Left renal pelvis (tissue), 4 donors: ENCODE measurements around the gene UTP15. TPM values are rescaled to one million over a fixed set of nuclear protein-coding genes. Genes with fewer than 3 reads are reported as not detected.

Experiments
- DNase-seq, 4 donors: peaks; one replicate each; pipeline ENCODE4 v3.0.0-alpha.2; 2013; ENCODE audit warnings: low read depth in 4 of 4, low spot score in 3 of 4
- polyA plus RNA-seq, 4 donors: library from polyadenylated mRNA; unstranded; fragments of 120-200 nt; gene quantifications; one replicate each; pipeline ENCODE4 v1.2.1, GENCODE V29; 2013; ENCODE audit not compliant: insufficient read length in 4 of 4

UTP15 gene
- polyA plus RNA-seq, result 10 to 100 TPM; 16.7 to 18.5 (median 17.8) TPM

GRCh38 chr5:73565139-73565968, at the start of gene UTP15, which contains the start of gene ANKRA2:
UTP15 (plus strand) TSS chr5:73565743; CDS start chr5:73567345, 1,602 bp downstream.
ANKRA2 (minus strand) TSS chr5:73565639; CDS start chr5:73562881, 2,758 bp downstream.
- peak; percentile 97 to 98 (median 98) for DNase-seq

- peak in 3 of 4 donors; percentile 53 to 63 (median 55) for DNase-seq
Measured at GRCh38 chr5:73519531-73520283, 45.8 kb upstream of the UTP15 start.

- DNase-seq, result no peak
Measured at GRCh38 chr5:73522989-73523388, 42.6 kb upstream of the UTP15 start.

GRCh38 chr5:73523861-73524260, 41.7 kb upstream of the UTP15 start:
- DNase-seq, result no peak

GRCh38 chr5:73525606-73526203, 39.8 kb upstream of the UTP15 start:
- no peak for DNase-seq

- no peak for DNase-seq
Measured at GRCh38 chr5:73528248-73528647, 37.3 kb upstream of the UTP15 start.

- no peak for DNase-seq
Measured at GRCh38 chr5:73529081-73529480, 36.5 kb upstream of the UTP15 start.

- DNase-seq, result no peak
Measured at GRCh38 chr5:73531356-73531755, 34.2 kb upstream of the UTP15 start.

GRCh38 chr5:73532195-73532594, 33.3 kb upstream of the UTP15 start:
- DNase-seq, result no peak

- no peak for DNase-seq
Measured at GRCh38 chr5:73534011-73534644, 31.4 kb upstream of the UTP15 start.

GRCh38 chr5:73534971-73535370, 30.6 kb upstream of the UTP15 start:
- DNase-seq, result no peak

GRCh38 chr5:73539730-73540129, 25.8 kb upstream of the UTP15 start:
- no peak for DNase-seq

GRCh38 chr5:73540192-73540591, 25.4 kb upstream of the UTP15 start:
- DNase-seq, result no peak

GRCh38 chr5:73542020-73542419, 23.5 kb upstream of the UTP15 start:
- DNase-seq, result no peak

GRCh38 chr5:73544429-73545402, 20.8 kb upstream of the UTP15 start:
- DNase-seq, result no peak

- no peak for DNase-seq
Measured at GRCh38 chr5:73545403-73545779, 20.2 kb upstream of the UTP15 start.

- no peak for DNase-seq
Measured at GRCh38 chr5:73550016-73550415, 15.5 kb upstream of the UTP15 start.

- no peak for DNase-seq
Measured at GRCh38 chr5:73552642-73553041, 12.9 kb upstream of the UTP15 start.

- DNase-seq, result no peak
Measured at GRCh38 chr5:73558950-73559349, 6.6 kb upstream of the UTP15 start.

GRCh38 chr5:73564018-73564417, 1.5 kb upstream of the UTP15 start:
- no peak for DNase-seq
